ENCODE measurements around the gene TMED4. TPM values are rescaled to one million over a fixed set of nuclear protein-coding genes. Genes with fewer than 3 reads are reported as not detected.
"Not testable (repeated sequence)": the region's sequence is repeated elsewhere in the genome, so short reads cannot be mapped to it uniquely, and the experiment has no call there.

The TMED4 gene
- total RNA-seq, 4 donors from 2014 or later, result 68.0 to 123 (median 102) TPM

DNA sequence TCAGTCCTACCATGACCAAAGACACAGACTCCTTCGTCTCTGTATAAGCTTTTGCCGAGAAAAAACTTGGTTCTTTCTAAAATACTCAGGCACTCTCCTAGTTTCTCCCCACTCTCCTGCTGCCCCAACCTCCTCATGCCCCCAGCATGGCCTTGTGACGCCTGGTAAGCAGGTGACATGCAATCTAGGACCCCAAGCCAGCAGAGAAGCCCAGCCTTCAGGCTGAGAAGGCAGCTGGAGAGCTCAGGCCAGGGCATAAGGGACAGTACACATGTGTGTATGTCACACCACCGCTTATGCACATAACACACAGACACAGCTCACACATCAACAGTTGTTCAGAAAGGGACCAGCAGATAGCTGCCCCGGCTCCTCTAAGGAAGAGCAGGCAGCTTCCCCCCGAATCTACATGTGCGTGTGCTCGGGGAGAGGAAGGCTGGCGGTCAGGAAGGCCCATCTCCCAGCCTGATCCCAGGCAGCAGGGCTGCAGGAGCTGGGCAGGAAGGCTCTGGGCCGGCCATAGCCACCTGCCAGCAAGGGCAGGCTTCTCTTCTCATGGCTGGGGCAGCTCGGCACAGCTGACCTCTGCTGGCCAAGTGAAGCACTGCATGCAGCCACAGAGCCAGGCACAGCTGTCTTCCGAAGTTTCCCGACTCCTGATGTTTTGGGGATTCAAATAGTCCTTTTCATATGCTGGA, 16.8 kb downstream of the TMED4 start:
- no peak for DNase-seq
- H3K36me3 ChIP-seq, result peaks cover 33 to 73% (median 35%) of the 10 kb centered on the region in 3 donors
- intact Hi-C loops (cut with DNase I), result loop anchor here (5.0 to 10.0 kb wide), 2 partner anchors 78 to 330 kb away; no protein-coding TSS in a partner anchor

DNA sequence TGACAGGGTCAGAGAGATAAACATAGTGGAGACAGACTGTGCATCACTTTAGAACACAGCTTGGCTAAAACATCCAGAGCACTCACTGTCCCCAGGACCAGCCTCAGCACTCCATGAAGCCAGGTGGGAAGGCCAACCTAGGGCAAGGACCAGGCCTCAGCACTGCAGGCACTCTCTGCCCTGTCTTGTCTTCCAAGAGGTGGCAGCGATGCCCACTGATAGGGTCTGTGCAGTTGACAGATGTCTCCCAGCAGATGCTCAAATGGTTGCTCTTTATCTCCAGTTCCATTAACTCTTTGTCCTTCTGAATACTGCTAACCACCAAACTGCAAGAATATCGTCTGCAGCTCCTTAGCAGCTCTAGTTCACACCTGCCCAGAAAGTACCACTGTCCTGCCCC, 17.4 kb downstream of the TMED4 start:
- peaks cover 29 to 67% (median 30%) of the 10 kb centered on the region in 3 donors for H3K36me3 ChIP-seq
- H3K9me3 ChIP-seq, result no peaks in the 10 kb centered on the region
- no peaks in the 10 kb centered on the region for H3K27me3 ChIP-seq
- no peak for DNase-seq
- peaks cover 3 to 33% (median 7%) of the 10 kb centered on the region in 3 donors for H3K4me1 ChIP-seq
- 83 to 85% methylated on average over 2 of the region's 2 CpGs for WGBS, 2 donors
- TF ChIP-seq CTCF (IDR thresholded peaks at IDR 0.05), result no peak
- no peak for TF ChIP-seq POLR2A (IDR thresholded peaks at IDR 0.05)
- no peak overlapping the region for H3K27ac ChIP-seq
- intact Hi-C loops (cut with DNase I), result loop anchor here (5.0 to 10.0 kb wide), 2 partner anchors 77 to 330 kb away; no protein-coding TSS in a partner anchor
- no peak overlapping the region for H3K4me3 ChIP-seq

More for the DNA sequence above, 16.8 kb downstream of the TMED4 start:
- 59 to 63% methylated on average over 3 to 6 of the region's 13 CpGs for WGBS, 2 donors
- Histone ChIP-seq H3K27ac (no peak overlapping the region), H3K27me3 (no peaks in the 10 kb centered on the region), H3K4me1 (peaks cover 3 to 28% (median 7%) of the 10 kb centered on the region in 3 donors), H3K4me3 (no peak overlapping the region), H3K9me3 (no peaks in the 10 kb centered on the region)
- TF ChIP-seq POLR2A (IDR thresholded peaks at IDR 0.05) (no peak), CTCF (IDR thresholded peaks at IDR 0.05) (peak; percentile 93 to 98 (median 97))

DNA sequence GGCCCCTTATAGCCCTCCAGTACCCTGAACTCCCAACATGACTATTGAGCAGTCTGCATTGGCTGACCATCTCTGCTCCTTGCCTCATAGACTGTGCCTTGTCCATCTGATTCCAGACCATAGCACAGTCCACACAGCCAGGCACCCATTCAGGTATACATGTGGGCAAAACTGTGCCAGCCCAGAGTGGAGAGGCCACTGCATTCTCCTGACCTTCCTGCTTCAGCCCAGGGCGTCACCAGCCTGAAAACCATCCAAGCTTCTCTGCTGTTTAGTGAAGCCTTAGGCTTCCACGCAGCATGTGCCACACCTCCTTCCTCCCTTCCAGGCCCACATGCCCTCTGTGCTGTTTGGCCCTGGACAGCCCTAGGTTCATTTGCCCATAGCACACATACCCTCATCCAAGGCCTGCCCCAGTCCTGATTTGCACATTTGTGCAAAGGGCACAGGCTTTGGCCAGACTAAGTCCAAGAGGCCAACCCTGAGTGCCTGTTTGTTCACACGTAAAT, 18.8 kb downstream of the TMED4 start:
- Histone ChIP-seq H3K4me1 (peaks cover 3 to 39% (median 7%) of the 10 kb centered on the region in 3 donors), H3K36me3 (peaks cover 15 to 53% (median 16%) of the 10 kb centered on the region in 3 donors), H3K9me3 (no peaks in the 10 kb centered on the region), H3K4me3 (no peak overlapping the region), H3K27ac (no peak overlapping the region), H3K27me3 (no peaks in the 10 kb centered on the region)
- intact Hi-C loops (cut with DNase I), result loop anchor here (10.0 kb wide), 1 partner anchor 328 kb away; no protein-coding TSS in a partner anchor
- TF ChIP-seq POLR2A (IDR thresholded peaks at IDR 0.05) (no peak), CTCF (IDR thresholded peaks at IDR 0.05) (no peak)
- DNase-seq, result no peak
- WGBS, 2 donors, result 59 to 92% methylated on average over 2 to 3 of the region's 3 CpGs

DNA sequence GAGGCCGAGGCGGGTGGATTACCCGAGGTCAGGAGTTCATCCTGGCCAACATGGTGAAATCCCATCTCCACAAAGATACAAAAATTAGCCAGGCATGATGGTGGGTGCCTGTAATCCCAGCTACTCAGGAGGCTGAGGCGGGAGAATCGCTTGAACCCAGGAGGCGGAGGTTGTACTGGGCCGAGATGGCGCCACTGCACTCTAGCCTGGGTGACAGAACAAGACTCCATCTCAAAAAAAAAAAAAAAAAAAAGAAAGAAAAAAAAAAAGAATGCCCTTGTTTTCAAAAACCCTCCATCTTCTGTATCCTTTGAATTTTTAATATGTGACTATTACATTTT, 19.4 kb downstream of the TMED4 start:
- DNase-seq, H3K27me3 ChIP-seq, H3K27ac ChIP-seq, H3K9me3 ChIP-seq, H3K4me3 ChIP-seq: not testable (repeated sequence)
- WGBS, 2 donors, result 70 to 80% methylated on average over 2 to 3 of the region's 8 CpGs
- H3K4me1 ChIP-seq, result peaks cover 3 to 39% (median 7%) of the 10 kb centered on the region in 3 donors
- intact Hi-C loops (cut with DNase I), result loop anchor here (10.0 kb wide), 1 partner anchor 328 kb away; no protein-coding TSS in a partner anchor
- H3K36me3 ChIP-seq, result peaks cover 9 to 46% (median 10%) of the 10 kb centered on the region in 3 donors

GRCh38 chr7:44561962-44562621, 19.9 kb downstream of the TMED4 start:
- no peak for TF ChIP-seq POLR2A (IDR thresholded peaks at IDR 0.05)
- TF ChIP-seq CTCF (IDR thresholded peaks at IDR 0.05), result no peak
- Histone ChIP-seq H3K9me3 (no peaks in the 10 kb centered on the region), H3K27me3 (no peaks in the 10 kb centered on the region), H3K36me3 (peaks cover 4 to 41% (median 10%) of the 10 kb centered on the region in 3 donors), H3K27ac (peak overlapping the region in 1 of 4 donors; percentile 13), H3K4me3 (no peak overlapping the region), H3K4me1 (peaks cover 3 to 39% (median 7%) of the 10 kb centered on the region in 3 donors)
- 61 to 81% methylated on average over 3 to 5 of the region's 7 CpGs for WGBS, 2 donors
- no peak for DNase-seq
- intact Hi-C loops (cut with DNase I), result loop anchor here (10.0 kb wide), 1 partner anchor 327 kb away; no protein-coding TSS in a partner anchor

Data from esophagus squamous epithelium (tissue), 5 donors.